Measurements from ENCODE around the gene TIAL1. TPM values are rescaled to one million over a fixed set of nuclear protein-coding genes. Genes with fewer than 3 reads are reported as not detected.

The TIAL1 gene
- total RNA-seq, 1 donor from 2014 or later, result 184 TPM

GRCh38 chr10:119542988-119543813 is 53.6 kb downstream of the TIAL1 start:
- H3K4me1 Mint-ChIP-seq (ENCODE audit: unreplicated experiment), result peaks cover 24% of the 10 kb centered on the region
- peak; percentile 62 for DNase-seq (ENCODE audit: low spot score)
- no peak overlapping the region for H3K27ac Mint-ChIP-seq (ENCODE audit: unreplicated experiment)
- no peak for TF ChIP-seq CTCF (IDR thresholded peaks at IDR 0.05; ENCODE audit: unreplicated experiment)
- H3K4me3 Mint-ChIP-seq (ENCODE audit: unreplicated experiment), result peak overlapping the region; percentile 90
- H3K27me3 Mint-ChIP-seq (ENCODE audit: unreplicated experiment), result peaks cover 11% of the 10 kb centered on the region
- peaks cover 17% of the 10 kb centered on the region for H3K36me3 Mint-ChIP-seq (ENCODE audit: low read depth, unreplicated experiment)
- H3K9me3 Mint-ChIP-seq (ENCODE audit: unreplicated experiment), result no peaks in the 10 kb centered on the region

- H3K36me3 Mint-ChIP-seq (ENCODE audit: low read depth, unreplicated experiment), result peaks cover 13% of the 10 kb centered on the region
- no peak for TF ChIP-seq CTCF (IDR thresholded peaks at IDR 0.05; ENCODE audit: unreplicated experiment)
- DNase-seq (ENCODE audit: low spot score), result peak; percentile 37
- H3K9me3 Mint-ChIP-seq (ENCODE audit: unreplicated experiment), result no peaks in the 10 kb centered on the region
- peaks cover 28% of the 10 kb centered on the region for H3K4me1 Mint-ChIP-seq (ENCODE audit: unreplicated experiment)
- H3K4me3 Mint-ChIP-seq (ENCODE audit: unreplicated experiment), result peak within 1 kb of the TSS; percentile 90
- H3K27ac Mint-ChIP-seq (ENCODE audit: unreplicated experiment), result no peak within 1 kb of the TSS
- H3K27me3 Mint-ChIP-seq (ENCODE audit: unreplicated experiment), result peaks cover 11% of the 10 kb centered on the region
These were observed 54.3 kb downstream of the TIAL1 start, which contains the start of gene RGS10 for GRCh38 chr10:119542357-119542987. Gene RGS10 (minus strand): TSS chr10:119542719. CDS start chr10:119542638, 81 bp downstream.

GRCh38 chr10:119541459-119542356 is 55.1 kb downstream of the TIAL1 start:
- Mint-ChIP-seq H3K9me3 (ENCODE audit: unreplicated experiment) (no peaks in the 10 kb centered on the region), H3K27me3 (ENCODE audit: unreplicated experiment) (peaks cover 11% of the 10 kb centered on the region), H3K27ac (ENCODE audit: unreplicated experiment) (no peak overlapping the region), H3K4me3 (ENCODE audit: unreplicated experiment) (peak overlapping the region; percentile 75), H3K36me3 (ENCODE audit: low read depth, unreplicated experiment) (peaks cover 11% of the 10 kb centered on the region), H3K4me1 (ENCODE audit: unreplicated experiment) (peaks cover 29% of the 10 kb centered on the region)
- no peak for TF ChIP-seq CTCF (IDR thresholded peaks at IDR 0.05; ENCODE audit: unreplicated experiment)
- DNase-seq (ENCODE audit: low spot score), result no peak

- Mint-ChIP-seq H3K27me3 (ENCODE audit: unreplicated experiment) (peaks cover 11% of the 10 kb centered on the region), H3K9me3 (ENCODE audit: unreplicated experiment) (no peaks in the 10 kb centered on the region), H3K4me3 (ENCODE audit: unreplicated experiment) (peak overlapping the region; percentile 75), H3K4me1 (ENCODE audit: unreplicated experiment) (peaks cover 34% of the 10 kb centered on the region), H3K36me3 (ENCODE audit: low read depth, unreplicated experiment) (peaks cover 11% of the 10 kb centered on the region), H3K27ac (ENCODE audit: unreplicated experiment) (no peak overlapping the region)
- no peak for TF ChIP-seq CTCF (IDR thresholded peaks at IDR 0.05; ENCODE audit: unreplicated experiment)
- no peak for DNase-seq (ENCODE audit: low spot score)
These were observed 55.7 kb downstream of the TIAL1 start for GRCh38 chr10:119541046-119541445.

Data from endothelial cell (in vitro differentiated cells).